GM12874 (cell line): Measurements from ENCODE around the gene PCGF2.
A peak's percentile ranks its signal among the peaks of the same experiment; 100 is the strongest.

Experiments used
- CTCF ChIP-seq: IDR thresholded peaks from 2 replicates; pipeline ENCODE4 v1.5.1; 2011; ENCODE audit warnings: low read depth, mild to moderate bottlenecking, control low read depth, low read length, moderate library complexity; ENCODE audit not compliant: insufficient read depth

Gene PCGF2

GRCh38 chr17:38731526-38732294, 16.4 kb downstream of the PCGF2 start:
- TF ChIP-seq CTCF: no peak

DNA sequence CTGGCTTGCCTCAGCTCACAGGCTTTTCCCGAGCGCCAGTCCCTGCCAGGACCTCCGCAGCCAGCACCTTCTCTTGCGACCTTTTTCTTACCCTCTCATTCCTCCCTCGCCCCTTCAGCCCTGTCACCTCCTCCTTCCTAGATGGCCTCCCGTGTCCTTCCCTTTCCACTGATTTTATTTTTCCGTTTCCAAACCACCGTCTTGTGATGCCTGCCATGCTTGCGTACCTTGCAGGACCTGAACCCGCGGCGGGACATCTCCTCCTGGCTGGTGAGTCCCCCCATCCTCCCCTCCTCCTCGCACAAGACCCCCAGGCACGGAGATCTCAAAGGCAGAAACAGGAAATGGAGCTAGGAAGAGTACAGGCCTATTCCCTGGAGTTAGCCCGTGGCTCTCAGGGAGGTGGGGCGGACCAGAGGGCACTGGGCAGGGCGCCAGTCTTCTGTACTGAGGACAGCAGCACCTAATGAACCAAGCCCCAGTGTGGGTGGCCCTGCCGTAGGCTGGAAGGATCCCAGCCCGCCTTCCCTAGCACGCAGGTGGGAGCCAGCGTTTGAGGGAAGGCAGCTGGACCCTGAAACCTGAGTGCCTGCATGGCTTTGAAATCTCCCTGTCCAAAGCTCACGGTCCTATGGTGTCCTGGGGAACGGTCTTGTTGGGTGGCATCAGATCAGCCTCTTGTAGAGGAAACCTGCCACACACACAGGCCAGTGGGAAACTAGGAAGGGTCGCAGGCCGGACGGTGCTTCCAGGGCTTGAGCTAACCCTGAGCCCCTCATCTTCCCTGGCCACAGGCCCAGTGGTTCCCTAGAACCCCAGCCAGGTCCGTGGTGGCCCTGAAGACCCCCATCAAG, 17.4 kb downstream of the PCGF2 start:
- no peak for TF ChIP-seq CTCF

- peak; percentile 87 for TF ChIP-seq CTCF
Observed at GRCh38 chr17:38729886-38730525, 18.1 kb downstream of the PCGF2 start, which contains the start of gene CISD3. Gene CISD3 (plus strand): TSS chr17:38730341. CDS start chr17:38730359, 18 bp downstream.

- no peak for TF ChIP-seq CTCF
Observed at GRCh38 chr17:38729368-38729885, 18.7 kb downstream of the PCGF2 start.

GRCh38 chr17:38728290-38728831, 19.8 kb downstream of the PCGF2 start:
- TF ChIP-seq CTCF: no peak

- TF ChIP-seq CTCF: no peak
Observed at GRCh38 chr17:38727736-38728135, 20.4 kb downstream of the PCGF2 start.

DNA sequence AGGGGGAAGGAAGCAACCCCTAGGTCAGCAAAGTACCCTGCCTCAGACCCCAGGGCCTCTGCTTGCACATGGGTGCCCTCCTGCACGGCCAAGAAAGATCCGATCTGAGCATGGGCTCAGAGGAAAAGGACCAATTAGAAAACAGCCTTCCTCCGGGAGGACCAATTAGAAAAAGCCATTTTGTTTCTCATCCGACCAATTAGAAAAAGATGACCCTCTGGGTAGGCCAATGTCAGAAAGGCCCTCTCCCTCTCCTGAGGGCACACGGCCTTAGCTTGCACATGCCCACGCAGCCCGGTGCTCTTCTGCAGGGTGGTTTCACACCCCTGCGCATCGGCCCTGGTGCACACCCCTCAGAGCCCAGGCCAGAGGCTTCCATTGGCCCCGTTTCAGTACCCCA, 23.1 kb downstream of the PCGF2 start:
- TF ChIP-seq CTCF: no peak
